HG03060 (cell line): ENCODE measurements around the gene NFATC1.

Source experiments
- ATAC-seq: cut with Tn5 transposase; IDR thresholded peaks from one replicate; pipeline ENCODE4 v1.9.1; 2021; ENCODE audit warnings: low read depth, moderate number of reproducible peaks; ENCODE audit not compliant: unreplicated experiment

NFATC1 gene

DNA sequence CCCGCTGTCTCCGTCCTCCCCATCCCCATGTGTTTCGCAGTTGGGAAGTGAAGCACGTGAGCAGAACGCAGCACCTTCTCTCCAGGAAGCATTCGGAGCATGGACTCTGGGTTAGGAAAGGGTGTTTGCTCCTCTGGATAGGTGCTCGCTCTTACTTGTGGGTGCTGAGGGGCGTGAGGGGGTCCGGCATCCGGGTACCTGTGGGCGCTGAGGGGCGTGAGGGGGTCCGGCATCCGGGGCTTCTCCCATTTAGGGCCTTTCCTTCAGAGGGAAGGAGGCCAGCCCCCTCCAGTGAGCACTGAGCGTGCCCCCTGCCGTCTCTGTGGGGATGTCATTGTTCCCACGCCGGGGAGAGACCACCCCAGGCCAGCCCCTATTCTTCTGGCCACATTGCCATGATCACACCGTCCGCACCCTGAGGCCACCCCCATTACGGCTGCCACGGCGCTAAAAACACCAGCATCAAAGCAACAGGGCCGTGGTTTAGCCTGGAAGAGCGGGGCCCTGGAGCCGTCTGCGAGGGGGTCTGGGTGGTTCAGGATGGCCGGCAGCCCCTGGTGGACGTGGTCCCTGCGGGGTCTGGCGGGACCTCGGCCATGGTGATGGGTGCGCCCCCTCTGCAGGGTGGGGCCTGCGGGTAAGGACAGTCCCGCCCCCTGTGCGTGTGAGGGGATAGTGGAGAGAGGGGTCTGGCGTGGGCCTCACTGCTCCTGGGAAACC is 41.0 kb downstream of the NFATC1 start:
- no peak for ATAC-seq

DNA sequence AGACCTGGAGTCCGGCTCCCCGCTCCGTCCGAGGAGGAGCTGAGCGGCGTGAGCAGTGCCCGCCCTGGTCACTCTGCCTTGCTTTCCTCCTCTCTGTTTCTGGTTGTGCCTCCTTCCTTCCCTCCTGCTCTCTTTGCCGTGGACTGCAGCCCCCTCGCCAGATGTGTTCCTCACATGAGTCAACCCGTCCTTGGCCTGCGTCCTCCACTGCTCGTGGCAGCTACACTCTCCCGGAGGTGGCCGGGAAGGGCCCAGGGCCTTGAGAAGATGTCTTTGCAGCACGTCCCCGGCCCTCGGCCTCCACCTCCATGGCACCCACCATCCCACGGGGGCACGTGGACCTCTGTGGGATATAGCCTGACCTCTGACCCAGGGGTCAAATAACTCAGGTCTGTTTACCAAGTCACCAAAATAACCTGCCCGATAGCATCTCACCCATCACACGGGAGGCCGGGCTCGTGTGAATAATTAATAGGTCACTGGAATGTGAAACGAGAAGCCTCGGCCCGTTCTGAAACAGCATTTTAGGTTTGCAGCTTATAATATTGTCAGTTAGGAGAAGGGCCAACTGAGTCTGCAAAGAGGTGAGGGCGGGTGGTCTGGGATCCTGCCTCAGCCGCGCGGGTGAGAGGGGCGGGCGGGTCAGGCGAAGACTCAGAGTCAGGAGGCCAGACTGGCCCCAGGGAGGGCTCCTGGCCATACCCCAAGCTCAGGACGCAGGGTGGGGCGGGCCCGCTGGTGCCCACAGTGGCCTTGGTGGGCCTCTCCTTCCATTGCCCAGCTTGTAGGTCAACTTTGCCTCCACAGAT is 42.6 kb downstream of the NFATC1 start:
- no peak for ATAC-seq

DNA sequence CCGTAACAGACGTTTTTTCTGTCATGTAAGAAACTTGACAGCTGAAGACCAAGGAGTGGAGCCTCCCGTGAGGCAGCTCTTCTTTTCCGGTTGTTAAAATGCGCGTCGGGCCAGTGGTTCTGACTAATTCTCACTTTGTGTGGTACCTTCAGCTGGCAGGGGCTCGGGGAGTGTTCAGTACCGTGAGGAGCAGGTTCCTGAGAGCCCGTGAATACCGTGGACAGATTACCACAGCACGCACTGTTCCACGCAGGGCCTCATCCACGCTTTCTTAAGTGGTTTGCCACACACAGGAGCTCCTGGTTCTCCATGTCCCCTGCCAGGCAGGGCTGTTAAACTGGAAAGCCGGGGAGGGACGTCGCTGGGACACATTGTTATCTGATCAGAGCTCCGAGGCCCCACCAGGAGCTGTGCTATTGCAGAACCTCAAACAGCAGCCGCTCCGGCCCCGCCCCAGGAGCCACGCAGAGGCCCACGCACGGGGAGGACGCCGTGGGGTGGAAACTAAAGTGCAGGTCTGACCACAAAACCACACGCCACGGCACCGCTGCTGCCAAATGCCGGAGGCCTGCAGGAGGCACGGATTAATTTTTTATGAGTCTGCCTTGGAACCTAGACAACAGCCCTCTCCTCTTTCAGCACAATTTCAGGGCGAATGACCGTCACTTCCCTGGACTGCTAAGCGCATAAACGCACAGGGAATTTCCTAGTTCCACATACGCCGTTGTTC is 43.3 kb downstream of the NFATC1 start:
- ATAC-seq = no peak

DNA sequence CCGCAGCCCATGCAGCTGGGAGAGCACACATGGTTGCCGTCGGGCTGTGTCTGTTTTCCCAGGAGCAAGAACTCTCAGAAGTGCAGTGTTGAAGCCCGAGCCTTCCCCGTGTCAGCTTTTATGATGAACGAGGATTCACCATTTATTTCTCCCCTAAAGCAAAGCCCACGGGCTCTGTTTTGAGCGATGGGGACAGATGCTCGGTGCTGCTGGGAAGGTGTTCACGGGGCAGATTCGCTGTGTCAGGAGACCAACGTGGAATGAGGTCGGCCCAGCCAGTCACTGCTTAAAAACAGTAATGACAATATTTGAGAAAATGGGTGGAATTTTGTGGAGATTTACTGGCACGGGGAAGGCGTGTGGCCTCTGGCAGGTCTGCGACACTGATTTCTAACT is 43.9 kb downstream of the NFATC1 start:
- no peak for ATAC-seq

DNA sequence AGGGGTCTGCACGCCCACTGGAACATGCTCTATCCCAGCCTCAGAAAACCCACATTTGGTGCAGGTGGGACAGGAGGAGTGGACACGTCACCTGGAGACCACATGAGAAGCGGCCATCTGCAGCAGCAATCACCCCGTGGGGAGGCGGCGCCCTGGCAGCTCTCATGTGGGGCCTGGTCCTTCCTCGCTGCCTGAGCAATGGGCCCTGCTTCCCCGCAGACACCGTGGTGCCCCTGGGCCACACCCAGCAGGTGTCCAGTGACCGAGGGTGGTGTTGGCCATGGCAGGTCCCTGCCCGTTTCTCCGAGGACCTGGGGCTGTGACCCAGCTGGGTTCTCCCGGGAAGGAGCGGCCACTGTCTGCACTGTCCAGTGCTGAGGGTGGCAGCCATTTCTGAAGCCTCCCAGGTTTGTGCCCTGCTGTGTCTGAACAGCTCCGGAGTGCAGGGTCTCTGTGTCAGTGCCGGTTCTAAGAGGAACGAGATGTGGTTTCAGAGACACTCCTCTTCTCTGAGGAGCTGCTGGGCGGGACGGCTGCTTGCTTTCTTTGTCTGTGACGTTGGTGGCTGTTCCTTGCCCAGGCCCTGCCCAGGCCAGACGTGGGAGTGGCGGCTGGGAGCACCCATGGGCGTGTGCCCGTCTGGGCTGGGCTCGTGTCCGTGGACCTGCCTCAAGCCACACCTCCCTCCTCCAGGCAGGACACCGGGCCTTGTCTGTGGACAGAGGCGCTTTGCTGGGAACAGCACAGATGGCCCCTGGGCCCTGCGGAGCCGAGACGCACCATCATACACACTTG is 44.8 kb downstream of the NFATC1 start:
- ATAC-seq = no peak

DNA sequence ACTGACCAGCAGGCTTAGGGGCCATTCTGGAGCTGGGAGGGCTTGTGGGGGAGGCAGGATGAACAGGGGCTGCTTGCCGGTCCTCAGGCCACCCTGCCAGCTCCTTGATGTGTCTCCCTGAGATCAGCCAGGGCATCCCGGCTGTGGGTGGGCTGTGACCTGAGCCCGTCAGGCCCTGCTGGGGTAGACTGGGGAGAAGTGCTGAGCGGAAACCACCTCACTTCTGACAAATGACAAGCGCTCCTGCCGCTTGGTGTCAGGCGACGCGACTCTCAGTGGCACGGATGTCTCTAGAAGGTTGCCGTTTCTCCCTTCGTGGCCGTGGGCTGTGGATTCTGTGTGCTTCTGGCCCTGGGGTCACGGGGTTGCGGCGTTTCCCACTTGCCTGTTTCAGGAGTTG is 45.7 kb downstream of the NFATC1 start:
- no peak for ATAC-seq

DNA sequence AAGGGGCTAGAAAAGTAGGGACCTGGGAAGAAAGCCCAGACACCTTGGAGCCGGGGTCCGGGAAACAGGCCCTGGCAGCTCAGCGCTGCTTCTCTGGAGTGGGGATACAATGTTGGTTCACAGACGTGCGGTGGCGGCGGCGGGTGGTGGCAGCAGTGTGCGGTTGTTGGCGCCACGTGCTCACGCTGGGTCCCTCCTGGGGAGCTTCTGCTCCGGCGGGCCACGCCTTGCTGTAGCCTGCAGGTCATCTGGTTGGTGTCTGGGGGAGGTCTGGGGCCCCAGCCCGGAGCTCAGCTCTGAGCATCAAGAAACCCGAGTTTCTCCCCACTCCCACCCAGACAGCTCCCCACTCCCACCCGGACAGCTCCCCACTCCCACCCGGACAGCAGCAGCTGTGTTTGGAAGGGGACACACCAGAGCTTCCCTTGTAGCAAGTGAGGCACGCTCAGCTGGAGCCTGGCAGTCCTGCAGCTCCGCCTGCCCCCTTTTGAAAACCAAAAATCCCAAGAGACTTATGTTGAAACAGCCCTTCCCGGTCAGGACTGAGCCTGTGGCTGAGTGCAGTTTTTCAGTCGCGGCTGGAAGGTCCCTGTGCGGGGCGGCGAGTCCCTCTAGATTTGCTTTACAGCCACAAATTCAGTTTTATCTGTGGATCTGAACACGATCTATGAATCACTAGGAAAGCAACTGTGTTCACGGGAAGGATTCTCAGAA is 46.9 kb downstream of the NFATC1 start:
- ATAC-seq = no peak

DNA sequence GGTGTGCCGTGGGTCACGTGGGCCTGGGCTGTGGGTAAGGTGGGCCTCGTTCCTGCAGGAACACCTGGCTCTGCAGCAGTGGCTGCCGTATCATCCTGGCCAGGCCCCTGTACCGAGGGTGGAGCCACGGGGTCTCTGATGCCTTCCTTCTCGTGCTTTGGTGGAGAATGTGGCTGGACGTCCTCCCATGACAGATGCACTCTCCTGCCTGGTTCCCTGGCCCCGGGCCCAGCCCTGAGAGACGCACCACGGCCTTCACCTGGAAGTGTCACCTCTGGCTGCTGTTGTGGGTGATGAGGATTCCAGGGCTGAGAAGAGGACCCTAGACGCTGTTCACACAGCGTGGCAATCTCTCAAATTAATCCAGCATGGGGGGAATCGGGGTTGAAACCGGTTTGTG is 49.5 kb downstream of the NFATC1 start:
- ATAC-seq = no peak

DNA sequence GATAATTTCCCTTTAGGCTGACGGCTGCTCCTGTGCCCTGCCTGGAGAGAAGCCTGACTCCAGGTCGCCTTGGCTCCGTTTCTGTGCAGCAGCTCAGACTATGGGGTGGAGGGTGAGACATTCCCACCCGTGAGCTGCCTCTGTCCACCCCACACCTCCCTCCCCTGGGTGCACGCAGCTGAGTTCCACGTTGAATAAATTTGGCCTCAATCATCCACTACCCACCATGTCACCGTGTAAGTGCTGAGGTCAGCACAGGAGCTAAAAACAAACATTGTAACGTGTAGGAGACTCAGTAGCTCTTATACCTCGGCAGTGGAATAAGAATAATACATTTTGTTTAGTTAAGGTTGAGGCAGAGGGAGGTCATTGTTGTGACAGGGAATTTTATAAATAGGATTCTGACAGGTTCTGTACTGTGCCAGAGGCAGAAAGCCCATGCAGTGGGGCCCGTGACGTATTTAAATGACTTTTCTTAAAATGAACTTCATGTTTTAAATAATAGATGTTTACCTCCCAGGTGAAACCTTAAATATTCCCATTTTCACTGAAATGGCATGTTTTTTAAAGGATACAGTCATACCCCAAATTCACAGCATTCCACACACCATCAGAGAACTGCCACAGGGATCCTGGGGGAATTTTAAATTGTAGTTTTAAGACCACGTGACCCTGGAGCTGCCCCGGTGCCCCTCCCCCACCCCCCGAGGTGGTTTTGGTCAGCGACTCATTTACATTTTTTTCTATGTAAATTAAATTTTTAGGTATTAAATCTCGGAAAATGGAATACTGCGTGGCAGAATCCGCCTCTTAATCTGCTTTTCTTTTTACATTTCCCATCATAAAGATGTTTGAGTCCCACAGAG is 50.2 kb downstream of the NFATC1 start:
- ATAC-seq = no peak

DNA sequence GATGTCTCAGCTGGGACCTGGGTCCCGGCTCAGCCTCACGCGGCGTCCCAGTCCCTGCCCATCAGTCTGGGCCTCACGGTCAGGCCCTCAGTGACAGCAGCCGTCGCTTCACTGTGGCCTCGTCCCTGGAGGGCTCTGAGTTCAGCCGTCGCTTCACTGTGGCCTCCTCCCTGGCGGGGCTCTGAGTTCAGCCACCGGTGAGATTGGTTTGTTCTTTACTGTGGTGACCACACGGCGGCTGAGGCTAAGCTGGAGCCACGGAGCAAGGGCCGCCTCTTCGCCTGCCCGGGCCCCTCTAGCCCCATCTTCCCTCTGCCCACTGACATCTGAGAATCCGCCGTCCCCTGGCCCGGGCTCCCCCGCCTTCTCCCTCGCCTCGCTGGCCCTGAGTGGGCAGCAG is 51.2 kb downstream of the NFATC1 start:
- ATAC-seq = no peak

DNA sequence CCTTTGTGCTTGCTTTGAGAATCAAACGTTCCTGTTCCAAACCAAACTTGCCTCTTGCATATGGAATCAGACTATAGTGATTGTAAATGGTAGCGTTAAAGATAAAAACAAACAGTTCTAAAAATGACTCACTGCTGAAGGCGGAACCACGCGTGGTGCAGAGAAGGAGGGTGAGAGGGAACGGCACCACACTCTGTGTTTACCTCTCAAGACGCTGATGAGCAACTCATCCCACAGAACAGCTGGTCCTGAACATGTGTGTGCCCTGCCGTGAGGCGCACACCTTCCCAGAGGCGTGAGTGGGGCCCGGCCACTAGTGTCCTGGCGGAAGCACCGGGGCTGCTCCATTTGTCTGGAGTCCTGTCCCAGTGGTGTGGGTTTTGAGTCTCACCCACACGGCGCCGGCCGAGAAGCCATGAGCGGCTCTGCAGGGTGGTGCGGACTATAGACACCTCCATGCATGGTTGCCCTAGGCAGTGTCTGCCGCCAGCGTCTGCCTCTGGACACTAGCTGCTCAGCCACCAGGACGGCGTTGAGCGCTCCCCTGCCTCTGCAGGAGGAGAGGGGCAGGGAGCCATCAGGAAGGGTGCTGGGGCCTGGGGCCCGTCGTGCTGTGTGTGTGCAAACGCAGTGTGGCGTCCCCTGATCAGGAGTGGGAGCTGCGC is 52.1 kb downstream of the NFATC1 start:
- no peak for ATAC-seq

DNA sequence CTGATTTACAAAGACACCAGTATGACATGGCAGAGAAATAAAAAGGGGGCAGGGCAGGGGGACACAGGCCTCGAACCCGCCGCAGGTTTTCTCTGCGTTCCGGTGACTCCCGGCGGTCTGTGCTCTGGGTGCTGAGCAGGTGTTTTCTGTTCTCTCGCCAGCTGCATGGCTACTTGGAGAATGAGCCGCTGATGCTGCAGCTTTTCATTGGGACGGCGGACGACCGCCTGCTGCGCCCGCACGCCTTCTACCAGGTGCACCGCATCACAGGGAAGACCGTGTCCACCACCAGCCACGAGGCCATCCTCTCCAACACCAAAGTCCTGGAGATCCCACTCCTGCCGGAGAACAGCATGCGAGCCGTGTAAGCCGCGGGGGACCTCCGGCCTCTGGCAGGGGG is 52.9 kb downstream of the NFATC1 start:
- no peak for ATAC-seq

DNA sequence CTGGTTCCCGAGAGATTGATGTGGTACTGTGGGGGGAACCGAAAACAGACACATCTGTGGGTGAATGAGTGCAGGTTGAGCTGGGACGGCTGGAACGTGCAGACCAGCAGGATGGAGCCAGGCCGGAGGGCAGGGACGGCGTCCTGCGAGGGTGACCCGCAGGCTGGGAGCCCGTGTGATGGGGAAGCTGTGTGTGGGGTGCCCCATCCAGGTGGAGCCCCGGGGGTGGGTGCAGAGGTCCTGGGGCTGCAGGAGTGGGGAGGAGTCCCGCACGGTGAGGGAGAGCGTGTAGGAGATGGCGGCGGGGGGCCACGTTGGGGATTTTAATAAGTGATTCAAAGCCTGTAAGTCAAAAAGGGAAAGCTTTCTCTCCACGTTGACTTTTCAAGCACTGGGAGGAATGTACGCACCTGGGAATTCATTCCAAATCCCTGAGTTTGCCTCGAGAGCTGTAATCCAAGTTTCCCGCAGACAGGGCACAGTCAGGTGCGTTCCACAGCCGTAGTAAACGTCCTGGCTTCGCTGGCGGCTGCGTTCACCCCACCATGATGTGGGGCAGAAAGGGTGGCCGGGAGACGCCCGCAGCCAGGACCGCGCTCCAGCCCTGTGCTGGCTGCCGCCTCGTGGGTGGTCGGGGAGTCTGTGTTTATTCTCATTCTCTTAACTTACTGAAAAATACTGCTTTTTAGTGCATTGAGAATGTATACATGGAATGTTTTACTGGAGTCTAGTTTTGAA is 54.0 kb downstream of the NFATC1 start:
- no peak for ATAC-seq

DNA sequence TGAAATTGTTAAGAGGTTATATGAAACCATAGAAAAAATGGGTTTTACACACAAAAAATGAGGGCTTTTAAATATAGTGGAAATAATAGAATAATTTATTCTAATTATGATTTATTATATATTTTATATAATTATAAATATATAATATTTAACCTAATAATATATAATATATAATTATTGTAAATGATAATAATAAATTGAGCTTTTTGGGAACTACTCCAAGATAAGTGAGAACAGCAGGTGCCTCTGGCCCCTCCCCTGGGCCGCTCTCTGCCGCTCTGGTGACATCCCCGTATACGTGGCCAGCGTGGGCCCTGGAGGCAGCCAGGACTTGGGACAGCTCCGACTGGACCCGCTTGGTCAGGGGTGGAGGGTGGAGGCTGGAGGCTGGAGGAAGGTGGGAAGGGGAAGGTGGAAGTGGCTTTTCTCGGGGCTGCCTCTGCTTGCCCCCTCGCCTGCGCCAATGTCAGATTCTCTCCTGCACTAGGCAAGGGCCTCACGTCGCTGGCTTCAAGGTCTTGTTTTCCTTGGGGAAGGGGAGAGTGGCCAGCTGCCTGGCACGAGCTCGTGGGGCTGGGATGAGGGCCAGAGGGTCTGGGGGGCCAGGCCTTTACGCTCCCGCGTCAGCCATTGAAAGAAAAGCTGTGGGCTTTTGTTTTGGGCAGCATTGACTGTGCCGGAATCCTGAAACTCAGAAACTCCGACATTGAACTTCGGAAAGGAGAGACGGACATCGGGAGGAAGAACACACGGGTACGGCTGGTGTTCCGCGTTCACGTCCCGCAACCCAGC is 54.8 kb downstream of the NFATC1 start:
- ATAC-seq = no peak

DNA sequence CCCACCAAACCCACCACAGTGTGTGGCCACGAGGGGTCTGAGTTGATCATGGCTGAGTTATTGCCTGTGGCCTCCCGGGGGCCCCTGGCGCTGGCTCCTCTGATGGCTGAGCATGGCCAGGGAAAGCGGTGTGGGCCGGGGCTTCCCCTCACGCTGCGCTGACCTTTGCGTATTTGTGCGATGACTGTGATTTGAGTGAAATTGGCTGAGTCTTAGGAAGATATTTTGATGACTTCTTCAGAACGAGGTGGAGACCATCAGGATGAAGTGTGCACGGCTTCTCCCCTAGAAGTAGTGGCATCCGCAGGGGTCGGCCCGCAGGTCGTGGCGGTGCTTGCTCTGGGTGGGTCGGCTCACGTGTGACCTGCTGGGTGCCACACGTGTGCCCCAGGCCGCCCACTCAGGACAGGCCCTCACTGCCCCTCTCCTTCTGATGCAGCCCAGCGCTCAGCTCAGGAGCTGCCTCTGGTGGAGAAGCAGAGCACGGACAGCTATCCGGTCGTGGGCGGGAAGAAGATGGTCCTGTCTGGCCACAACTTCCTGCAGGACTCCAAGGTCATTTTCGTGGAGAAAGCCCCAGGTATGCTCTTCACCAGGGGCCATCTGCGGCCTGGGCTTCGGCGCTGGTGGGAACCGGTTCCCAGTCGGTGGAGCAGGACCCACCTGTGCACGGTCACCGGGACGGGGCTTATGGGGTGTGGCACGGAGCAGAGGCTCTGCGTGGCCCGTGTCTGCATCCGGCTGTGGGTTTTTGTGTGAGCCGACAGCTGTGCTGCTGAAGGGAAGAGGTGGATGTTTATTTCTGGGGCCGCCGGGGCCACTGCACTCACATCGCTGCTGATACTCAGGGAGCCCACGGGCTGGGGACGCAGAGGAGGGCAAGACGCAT is 55.8 kb downstream of the NFATC1 start:
- no peak for ATAC-seq
